ENCODE results near the gene SETD3.
A peak's percentile ranks its signal among the peaks of the same experiment; 100 is the strongest.

The SETD3 gene

DNA sequence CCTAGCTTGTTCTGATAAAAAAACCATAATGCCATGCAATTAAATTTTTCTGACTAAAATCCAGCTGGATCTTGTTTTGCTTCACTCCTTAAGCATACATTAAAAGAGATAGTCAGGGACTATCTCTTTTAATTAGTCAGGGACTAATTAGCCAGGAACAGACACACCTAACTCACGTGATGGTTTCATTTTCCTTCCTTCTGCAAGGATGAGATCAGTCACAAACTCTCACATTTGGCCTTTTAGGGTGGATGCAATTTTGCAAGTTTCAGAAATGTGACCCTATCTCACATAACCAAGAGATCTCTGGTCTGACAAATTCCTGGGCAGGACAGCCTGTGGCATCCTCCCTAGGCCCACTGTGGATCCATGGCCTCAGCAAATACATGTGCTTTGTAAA is 62.4 kb downstream of the SETD3 start:
- DNase-seq: no peak

DNA sequence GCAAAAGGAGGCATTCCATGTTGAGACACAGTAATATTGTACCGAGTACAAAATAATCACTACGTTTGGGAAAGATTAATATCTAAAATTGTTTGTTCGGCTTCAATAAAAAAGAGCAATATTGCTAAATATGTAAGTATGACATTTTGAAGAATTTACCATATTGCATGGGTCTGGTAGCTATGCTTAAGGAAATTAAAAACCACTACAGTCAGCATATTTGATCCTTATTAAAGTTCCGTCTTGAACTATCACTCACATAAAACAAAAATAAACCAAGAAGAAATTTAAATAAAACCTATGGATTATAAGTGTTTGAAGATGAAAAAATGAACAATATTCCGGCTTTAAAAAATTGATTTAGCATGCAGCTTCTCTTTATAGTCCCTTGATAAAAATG is 63.8 kb downstream of the SETD3 start:
- DNase-seq: no peak

DNA sequence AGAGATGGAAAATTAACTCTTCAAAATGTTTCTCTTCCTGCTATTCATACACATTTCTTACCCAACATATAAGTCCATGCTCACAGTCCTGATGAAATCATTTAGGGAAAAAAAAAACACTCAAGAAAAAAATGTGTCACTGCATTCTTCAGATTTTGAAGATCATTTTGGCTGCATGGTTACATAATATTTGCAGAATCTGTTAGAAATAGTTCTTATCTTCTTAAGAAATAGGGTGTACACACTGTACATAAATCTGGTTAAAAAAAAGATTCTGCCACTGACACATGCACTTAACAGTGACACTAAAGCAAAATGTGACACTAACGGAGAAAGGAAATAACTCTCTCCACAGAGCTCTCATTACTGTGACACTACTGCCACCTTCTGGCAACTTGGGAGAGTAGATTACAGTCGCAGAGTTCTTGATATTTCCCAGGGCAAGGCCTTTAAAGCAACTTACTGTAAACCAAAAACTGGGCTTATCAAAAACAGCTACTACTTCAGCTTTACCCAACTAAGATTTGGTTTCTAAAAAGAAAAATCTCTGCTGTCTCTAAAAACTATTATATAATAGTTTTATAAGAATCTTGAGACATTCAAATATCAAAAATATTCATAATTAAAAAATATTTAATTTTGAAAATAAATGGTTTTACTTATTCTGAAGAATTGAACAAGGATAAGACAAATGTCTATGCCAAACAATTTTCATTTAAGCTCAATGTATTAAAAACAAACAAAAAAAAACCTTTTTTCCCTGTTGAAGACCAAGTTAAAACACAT is 65.0 kb downstream of the SETD3 start:
- DNase-seq: peak; percentile 15

DNA sequence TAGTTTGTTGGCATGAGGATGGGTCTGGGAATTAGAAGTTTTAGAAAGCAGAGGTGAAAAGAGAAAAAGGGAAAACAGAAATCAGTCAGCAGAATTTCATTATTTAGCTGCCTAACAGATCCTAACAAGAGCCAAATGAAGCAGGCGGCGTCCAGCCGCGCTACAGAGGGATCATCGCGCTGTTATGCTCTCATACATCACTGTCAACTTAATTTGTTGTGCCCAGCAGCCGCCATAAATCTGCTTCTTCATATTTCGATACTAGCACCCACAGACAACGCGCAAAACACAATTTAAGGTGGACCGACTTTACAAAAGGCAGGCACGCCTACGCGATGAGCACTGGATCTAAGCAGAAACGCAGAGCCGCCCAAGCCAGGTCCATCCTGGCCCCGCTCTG is 66.7 kb downstream of the SETD3 start:
- no peak for DNase-seq

DNA sequence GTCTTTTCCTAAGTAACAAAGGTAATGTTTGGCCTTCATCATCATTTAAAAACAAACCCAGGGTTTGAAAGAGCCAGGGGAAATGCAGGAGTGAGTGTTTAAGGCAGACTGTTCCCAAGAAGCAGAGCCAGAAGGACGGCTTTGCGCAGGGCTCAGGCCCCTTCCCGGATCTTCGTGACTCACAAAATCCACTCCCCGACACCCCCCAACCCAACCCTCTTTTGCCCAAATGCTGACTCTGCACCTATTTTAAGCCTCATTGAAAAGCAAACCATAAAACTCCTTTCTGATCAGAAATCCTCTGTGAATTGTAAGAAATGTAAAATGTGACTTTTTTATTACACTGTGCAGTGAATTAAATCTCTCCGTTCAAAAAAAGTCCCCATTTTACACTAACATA is 67.5 kb downstream of the SETD3 start:
- DNase-seq: no peak

DNA sequence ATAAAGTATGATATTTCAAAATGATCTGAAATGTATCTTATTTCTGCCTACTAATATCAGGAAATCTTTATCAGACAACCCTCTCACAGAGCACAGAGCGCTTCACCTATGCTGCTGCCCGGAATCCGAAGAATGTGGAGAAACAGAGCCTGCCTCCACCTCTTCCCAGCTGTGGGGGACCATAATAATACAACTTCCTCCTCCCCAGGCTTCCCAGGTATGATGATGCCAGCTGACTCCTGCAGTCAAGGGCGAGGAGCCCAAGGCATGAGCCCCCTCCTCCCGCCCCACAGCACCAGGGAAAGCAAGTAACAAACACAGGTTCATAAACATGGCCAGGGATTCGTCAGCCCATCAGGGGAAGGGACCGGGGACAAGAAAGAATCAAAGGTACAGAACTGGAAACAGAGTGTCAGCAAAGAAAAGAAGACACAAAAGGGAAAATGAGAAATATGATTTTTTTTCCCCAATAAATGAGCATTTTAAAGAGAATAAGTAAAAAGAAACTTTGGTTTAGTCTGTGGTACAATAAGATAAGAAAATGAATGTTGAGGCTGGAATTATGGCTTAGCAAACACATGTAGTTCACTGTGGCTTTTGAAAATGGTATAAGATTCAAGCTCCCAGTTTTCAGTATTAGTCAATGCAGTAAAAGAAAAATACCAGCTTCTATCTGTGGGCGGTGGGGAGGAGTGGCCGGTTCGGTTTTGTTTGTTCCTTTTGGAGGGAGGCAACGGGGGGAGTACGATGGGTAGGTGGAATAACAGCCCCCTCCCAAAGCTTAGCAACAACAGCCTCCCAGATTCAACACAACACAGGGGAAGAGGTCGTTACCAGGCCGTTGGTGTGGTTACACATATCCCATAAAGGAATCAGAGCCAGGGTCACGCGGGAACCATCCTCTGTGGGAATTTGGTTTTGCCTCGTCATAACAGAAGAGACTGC is 68.3 kb downstream of the SETD3 start:
- DNase-seq: no peak

DNA sequence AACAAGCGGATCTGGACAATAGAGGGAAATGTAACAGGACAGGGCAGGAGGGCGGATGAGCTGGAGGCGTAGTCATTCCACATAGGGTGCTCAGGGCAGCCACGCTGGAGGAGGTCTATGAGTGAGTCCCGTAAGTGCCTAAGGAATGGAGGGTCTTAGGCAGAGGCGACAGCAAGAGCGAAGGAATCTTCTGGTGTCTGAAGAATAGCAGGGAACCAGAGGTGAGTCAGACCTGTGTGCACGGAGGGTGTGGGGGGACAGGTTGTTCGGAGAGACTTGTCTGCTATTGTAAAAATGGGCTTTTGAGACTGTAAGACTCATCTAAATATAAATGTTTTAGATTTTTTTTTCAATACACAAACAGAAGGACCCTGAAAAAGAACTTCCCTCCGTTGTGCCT is 70.6 kb downstream of the SETD3 start:
- DNase-seq: no peak

DNA sequence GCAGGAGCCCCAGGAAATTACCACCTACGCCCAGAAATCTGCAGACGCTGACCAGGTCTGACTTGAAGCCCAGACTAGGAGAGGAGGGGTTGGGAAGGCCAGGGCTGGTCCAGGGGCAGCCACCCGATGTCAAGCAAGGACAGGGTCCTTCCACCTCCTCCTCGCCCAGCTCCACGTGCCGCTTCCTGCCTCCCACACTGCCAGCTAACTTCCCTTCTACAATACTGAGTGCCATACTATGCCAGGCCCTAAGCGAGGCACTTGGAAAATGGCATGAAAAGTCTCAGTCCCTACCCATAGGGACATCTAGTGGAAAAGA is 71.7 kb downstream of the SETD3 start:
- no peak for DNase-seq

DNA sequence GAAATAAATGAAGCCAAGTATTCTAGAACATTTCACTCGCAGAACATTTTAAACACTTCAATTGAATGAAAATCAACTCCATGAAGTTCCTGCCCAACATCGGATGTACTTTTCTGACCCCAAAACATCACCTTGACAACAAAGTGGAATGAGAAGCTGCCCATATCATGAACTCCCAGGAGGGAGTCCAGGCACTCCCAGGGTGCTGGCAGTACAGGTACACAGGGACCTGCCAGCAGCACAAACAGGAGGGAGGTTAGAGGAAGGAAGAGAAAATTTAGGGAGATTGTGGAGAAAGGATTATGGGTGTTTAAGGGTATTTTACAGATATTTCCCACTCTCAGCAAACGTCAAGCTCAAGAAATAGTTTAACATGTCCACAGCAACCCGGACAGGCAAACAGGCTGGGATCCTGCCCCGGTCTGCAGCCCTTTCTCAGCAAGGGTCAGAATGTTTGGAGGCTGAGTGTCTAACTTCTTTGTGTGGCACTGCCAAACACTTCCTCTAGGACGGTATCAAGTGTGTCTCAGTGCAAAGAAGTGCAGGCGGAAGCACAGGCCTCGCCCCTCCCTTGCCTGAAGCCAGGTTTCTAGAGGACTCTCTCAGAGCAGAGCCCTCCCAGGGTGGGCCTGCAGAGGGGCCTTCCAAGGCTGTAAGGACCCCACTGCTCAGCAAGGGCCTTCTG is 72.2 kb downstream of the SETD3 start:
- DNase-seq: no peak

DNA sequence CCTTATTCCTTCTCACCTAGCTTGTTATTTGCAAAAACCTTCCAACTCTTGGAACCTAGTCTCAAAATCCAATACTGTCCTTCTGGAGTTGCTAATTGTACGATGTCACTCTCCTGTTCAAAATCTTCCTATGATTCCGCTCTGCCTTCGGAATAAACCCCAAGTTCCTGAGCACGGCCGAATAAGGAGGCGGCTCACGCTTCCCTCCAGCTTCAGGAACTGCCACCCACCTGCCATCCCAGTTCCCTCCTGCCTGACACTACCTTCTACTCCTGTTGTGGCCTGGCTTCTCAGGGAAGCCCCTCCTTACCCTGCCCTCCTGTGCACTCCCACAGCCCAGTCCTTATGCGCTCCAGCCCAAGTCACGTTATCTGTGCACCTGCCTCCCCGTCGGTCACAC is 73.2 kb downstream of the SETD3 start:
- no peak for DNase-seq

DNA sequence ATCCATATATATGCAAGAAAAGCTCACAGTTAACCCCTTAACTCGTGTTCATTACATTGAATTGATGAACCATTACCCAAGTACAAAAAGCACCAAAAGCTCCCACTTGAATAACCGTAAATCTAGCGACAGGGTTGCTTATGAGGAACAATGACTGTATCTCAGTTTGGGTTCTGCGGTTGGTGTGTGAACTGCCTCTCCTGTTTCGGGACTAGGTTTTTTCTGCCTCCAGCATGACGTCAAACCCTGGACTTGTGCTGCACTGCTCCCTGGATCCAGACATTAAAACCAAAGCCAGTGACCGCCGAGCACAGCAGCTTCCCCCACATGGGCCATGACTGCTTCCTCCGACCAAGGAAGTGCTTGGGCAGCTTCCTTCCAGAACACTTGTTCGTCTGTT is 77.7 kb downstream of the SETD3 start:
- no peak for DNase-seq

DNA sequence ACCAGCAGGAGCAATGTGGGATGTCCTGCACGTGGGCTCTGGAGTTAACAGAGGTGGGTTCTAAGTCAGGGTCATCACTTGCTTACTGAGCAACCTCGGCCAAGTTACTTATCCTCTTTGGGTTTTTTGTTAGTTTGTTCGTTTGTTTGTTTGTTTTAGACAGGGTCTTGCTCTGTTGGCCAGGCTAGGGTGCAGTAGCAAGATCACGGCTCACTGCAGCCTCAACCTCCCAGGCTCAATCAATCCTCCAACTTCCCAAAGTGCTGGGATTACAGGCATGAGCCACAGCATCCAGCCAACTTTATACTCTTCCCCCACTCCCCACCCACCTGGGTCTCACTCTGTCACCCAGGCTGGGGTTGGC is 78.4 kb downstream of the SETD3 start:
- no peak for DNase-seq

DNA sequence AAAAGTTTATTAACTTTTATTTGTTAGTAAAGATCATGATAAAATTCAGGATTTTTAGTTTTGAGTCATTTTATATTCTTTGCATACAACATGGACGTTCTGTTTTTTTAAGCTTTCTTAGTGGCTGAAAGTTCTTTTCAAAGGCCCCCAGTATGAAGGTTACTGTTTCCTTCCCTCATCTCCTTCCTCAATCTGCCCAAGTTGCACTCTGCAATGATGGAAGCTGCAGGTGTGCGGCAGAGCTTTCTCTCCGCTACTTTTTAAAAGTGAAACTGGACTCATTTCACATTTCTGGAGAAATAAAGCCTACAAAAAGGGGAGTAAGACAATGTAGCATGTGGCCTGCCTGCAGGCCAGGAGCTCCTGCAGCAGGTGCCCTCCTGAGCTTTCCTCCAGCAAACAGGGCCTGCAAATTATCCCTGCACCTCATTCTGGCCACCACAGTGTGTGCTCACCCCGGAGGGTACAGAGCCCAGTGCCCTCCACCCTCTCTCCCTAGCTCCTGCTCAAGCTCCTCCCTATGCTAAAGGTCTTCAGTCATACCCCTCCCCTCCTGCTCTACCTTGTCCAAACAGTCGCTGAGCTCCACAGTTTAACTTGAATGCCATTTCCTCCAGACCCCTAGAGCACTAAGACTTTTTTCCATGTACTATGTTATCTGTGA is 78.9 kb downstream of the SETD3 start:
- DNase-seq: no peak

DNA sequence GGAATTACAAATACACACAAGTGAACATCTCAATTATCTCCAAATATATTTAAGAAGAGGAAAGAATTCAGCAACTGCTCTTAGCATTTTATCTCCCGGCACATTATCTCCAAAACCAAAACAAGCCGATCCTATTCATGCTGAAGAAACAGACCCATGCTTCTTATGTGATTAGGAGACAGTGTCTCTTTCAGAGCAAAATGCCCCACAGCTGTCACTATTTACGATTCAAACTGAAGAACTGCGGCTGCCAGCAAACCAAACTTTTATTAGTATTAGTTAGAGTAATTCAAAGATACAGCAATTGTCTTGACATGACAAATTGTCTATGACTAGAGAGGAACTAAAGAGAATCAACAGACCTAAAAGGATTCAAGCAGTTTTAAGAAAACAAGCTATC is 79.4 kb downstream of the SETD3 start:
- no peak for DNase-seq

DNA sequence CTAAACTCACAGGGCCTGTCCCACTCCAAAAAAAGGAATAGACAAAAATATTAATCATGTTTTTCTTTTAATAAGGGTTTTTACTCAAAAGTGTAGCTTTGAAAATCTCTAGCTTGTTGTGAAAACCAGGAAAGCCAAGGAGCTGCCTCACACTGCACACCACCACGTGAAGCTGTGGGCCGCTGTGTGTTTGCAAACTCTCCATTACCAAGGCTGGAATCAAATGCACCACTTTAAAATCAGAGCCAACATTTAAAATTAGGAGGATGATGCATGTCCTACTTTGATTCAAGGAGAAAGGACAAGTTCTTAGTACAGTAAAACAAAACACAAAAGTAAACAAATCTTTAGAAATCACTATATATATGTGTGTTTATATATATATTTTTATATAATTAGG is 83.0 kb downstream of the SETD3 start:
- no peak for DNase-seq

DNA sequence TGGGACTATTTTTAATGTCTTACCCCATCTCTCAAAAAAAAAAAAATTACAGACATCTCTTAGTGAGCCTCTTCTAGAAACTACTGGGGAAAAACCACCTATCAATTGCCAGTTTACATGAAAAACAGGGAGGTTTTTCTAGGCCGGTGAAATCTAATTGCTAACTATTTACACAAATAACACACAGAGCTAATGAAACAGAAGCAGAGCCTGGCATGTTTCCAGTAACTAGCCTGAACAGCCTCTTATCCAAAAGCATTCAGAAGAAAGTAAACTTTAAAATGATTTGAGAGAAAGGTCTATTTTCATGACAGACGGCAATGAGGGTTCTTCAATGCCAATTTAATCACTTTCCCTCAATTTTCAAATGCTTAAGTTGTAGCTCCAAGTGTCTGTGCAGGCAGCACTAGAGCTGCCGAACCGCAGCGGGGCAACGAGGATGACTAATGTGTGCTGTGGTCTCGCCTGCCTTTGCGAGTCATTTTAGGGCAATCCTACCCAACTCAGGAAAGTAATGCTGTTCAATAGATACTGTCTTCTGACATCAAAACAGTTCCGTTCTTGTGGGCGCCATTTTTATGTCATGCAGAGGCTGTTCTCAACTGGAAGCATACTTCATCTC is 84.6 kb downstream of the SETD3 start:
- DNase-seq: no peak

DNA sequence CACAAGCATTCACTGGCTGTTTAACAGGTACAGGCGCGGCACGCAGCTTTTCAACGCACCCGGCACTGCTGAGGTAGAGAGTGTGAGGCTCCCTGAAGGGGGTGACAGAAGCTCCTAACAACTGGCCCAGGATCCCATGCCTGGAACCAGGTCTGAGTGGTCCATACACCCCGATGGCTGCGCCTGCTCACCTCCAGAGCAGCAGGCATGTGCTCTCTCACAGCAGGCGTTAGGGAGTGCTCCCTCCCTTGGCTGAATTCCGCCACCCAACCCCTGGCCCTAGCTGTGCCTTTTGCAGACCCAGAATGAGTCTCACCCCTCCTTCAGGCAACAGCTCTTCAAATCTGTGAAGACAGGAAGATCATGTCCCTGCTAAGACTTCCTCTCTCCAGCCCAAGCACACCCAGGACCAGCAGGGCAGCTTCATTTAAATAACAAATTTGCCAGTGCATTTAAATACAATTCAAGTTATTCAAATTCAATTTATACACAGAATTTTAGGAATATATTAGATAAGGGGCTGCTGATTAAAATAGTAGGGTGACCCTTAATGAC is 86.0 kb downstream of the SETD3 start:
- no peak for DNase-seq

DNA sequence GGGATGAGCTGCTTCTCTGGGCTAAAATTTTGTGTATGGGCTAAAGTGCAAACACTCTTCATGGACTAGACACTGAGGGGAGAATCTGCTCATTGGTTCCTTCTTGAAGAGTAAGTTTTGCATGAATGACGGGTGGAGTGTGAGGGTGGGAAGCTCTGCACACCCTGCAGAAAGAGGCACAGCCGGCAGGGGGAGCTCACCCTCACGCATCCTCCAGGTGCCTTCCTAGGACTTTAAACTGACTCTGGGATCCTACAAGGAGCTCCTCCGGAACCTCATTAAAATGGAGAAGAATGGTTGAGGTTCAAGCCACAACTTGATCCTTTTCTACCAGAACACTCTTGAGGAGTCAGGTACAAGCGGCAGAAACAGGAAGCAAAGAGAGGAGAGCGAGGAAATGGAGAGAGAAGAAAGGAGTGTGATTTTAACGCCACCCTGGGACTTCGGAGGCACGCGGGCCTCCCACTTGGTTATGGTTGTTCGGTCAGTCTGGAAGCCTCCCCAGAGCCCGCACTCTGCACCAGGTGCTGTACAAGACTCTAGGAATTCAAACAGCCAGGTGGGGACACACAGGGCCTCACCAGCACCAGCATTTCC is 87.5 kb downstream of the SETD3 start:
- no peak for DNase-seq

DNA sequence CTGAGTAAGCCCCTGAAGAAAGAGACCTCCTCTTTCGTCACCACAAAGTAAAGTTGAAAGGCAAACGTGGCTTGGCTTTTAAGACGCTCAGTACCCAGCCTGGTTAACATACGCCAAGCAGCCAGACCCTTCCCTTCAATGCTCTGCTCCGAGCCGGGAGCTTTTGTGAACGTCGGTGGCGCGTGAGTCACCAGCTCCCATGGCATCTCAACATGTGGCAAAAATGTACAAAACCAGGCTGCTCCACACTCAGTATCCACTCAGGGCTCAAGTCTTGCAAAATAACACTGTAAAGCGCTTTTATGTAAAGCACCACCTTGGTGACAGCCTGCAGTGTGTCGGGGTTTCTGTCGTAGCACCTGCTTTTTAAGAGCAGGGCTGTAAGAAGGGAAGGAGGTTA is 89.0 kb downstream of the SETD3 start:
- DNase-seq: no peak

DNA sequence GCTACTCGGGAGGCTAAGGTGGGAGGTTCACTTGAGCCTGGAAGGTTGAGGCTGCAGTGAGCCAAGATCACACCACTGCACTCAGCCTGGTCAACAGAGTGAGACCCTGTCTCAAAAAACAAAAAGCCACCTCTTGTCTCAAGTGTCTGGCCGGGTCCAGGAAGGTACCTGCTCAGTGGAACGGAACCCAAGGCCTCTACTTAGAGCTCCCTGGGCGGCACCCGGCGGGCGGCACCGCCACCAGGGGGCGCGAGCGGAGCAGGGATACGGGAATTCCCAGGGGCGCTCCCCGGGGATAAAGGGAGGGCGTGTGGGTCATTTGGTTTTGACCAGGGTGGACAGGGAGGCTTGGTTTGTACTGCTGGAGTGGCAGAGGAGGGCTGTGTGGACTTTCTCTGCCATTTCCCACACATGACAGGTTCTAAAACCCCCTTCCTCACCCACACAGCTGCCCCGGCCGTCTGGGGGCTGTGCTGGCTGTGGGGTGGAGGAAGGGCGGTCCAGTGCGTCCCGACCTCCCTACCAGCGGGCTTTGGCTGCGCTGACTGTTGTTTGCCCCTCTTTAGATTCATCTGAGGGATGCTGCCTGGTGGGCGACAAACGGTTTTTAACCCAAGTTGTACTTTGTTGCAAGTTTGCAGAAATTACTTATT is 91.4 kb downstream of the SETD3 start:
- DNase-seq: no peak

DNA sequence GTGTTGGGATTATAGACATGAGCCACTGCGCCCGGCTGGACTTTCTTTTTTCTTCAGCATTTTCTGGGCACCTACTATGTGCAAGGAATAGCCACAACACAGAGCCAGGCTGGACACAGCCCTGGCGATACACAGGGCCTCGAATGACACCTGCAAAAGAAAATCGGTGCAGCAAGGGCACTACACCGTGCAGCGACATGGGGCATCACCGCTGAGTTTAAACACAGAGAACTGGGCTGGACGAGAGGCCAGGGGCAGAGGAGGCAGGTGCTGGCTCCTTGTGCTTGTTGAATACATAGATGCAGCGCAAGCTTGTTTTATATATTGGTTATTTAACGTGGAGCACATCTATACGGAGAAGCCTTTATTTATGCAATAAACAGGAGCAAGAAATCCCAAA is 92.4 kb downstream of the SETD3 start:
- no peak for DNase-seq

DNA sequence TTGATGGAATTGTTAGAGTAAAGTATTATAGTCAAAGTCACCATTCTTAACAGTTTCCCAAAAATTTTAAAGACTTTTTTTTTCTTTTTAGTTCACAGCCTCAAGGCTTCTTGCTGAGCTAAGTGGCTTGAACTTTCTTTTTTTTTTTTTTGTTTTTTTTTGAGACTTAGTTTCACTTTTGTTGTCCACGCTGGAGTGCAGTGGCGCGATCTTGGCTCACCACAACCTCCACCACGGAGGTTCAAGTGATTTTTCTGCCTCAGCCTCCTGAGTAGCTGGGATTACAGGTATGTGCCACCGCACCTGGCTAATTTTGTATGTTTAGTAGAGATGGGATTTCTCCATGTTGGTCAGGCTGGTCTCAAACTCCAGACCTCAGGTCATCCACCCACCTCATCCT is 92.8 kb downstream of the SETD3 start:
- DNase-seq: no peak
